ENCODE data around the gene SERPINB10.
"Not testable (repeated sequence)": the region's sequence is repeated elsewhere in the genome, so short reads cannot be mapped to it uniquely, and the experiment has no call there.

SERPINB10 gene

DNA sequence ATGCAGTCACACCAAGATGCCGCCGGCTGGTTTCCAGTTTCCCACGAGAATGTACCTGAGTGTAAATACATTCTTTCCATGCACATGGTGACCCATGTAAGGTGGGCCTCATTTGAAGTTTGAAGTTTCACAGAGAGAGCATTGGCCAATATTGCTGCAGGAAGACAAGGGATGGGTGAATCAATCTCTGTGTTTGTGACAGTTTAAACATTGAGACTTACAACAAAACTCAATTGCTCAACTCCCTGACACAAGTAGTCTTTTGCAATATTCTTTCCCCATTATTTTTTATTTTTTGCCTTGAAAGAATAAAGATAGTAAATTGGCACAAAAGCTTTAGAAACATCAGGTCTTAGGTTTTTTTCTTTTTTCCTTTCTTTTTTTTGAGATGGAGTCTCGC is 15.2 kb upstream of the SERPINB10 start:
- no peak for DNase-seq (ENCODE audit: low spot score)

DNA sequence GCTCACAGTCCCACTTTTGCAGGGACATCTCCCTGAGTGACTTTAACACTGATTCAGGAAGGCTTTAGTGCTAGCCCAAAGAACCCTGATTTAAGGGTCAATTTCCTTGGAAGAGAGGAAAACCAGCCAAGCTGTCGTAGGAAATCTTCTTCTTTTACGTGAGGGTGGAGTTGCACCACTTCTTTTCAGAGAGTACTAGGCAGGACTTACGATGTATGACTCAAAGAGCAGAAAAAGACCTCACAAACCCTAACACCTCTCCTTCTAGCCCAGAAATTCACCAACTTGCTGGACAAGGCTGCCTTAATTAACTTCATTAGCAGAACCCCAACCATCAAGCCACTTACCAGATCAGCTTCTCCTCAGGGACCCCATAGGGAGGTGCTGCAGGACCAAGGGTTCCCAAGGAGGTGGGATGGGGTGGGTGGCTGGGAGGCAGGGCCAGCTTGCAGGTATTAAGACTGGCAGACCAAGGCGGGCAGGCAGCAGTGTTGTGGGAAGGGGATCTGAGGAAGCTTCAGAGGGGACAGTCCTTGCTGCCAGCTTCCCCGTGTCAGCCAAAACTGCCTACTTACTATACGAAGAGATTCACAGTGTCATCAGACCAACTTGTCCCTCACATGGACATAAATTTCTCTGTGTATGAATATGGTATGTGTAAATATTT is 13.5 kb upstream of the SERPINB10 start:
- DNase-seq (ENCODE audit: low spot score), result no peak

DNA sequence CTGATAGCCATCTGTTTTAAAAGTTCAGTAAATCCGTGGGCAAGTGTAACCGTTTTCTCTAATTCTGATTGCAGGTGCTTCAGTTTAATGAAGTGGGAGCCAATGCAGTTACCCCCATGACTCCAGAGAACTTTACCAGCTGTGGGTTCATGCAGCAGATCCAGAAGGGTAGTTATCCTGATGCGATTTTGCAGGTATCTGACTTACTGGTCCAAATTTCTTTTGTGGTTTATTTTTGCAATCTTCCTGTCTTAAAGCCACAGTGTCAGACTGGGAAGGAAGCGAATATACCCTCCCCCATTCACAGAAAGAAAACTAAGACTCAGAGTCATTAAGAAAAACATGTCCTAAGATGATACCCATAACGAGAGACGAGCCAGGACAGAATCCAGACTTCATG is 12.6 kb upstream of the SERPINB10 start:
- no peak for DNase-seq (ENCODE audit: low spot score)

DNA sequence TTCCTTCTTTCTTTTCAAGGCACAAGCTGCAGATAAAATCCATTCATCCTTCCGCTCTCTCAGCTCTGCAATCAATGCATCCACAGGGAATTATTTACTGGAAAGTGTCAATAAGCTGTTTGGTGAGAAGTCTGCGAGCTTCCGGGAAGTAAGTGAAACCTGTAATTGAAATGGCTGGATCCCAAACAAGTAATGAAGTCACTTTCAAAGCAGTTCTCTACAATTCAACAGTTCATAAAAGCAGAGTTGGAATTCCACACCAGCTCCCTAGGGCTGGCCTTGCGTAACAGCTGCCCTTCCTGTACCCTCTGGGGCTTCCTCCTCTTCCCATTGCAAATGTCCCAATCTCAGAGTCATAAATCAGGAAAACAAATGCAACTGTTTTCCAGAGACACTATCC is 10.7 kb upstream of the SERPINB10 start:
- no peak for DNase-seq (ENCODE audit: low spot score)

DNA sequence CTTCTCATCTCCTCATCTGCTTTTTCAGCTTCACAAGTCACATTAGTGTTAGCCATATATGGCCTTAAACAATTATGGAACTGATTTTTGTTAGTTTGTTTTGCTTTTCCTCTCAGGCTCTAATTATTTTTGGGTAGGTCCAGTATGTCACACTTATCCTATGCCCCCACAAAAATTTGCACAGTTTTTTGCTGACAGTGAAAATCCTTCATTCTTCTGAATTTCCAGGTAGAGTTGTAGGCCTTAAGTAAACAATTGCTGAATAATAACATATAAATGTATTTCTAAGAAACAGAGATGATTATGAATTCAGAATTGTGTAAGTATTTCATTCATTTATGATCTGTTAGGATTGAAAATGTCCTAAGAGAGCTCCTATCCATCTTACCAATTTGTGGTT is 8.6 kb upstream of the SERPINB10 start:
- DNase-seq (ENCODE audit: low spot score), result no peak

DNA sequence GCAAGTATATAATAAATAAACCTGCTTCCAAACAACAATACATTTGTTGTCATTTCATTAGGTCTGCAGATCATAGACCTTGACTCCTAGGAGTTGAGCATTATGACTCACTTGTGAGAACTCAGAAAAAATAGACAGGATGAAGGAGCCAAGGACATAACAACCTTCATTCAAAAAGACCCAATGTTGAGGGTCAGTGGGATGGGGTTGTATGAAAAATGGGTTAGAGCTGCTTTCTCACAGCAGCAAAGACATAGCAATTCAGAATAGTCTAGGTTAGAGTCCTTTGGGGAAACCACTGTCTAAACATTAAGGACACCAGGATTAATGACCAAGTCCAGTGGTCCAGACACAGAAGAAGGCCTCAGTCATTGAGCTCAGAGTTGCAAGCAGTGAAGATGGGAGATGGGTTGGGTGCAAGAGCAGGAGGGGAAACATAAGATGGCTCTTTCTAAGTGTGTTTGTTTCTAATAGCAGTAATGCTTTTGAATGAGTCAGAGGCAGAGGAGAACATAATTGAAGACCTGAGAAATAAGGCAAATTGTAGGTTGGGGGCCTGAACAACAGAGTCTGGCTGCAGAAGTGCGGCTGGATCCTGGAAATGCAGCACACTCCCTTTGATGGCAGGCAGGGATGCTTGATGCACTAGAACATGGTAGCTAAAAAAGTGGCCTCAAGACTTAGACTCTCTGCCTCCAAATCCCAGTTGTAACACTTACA is 3.7 kb upstream of the SERPINB10 start:
- DNase-seq (ENCODE audit: low spot score), result no peak

DNA sequence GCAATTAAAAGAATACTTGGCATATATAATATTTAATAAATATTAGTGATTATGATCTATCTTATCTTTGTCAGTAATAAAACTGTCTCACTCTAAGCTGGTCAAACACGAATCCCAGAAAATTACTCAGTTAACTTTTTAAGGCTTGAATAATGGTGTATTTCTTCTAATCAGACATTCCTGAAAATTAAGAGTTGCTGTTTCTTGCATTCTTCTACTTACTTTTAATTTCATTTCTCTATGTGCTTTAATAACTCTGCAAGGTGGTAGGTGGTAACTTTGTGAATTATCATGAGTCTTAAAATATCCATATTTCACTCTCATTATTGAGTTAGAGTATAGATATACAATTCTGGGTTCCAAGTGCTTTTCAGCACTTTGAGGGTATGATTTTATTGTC is 3.1 kb upstream of the SERPINB10 start:
- DNase-seq (ENCODE audit: low spot score), result no peak

DNA sequence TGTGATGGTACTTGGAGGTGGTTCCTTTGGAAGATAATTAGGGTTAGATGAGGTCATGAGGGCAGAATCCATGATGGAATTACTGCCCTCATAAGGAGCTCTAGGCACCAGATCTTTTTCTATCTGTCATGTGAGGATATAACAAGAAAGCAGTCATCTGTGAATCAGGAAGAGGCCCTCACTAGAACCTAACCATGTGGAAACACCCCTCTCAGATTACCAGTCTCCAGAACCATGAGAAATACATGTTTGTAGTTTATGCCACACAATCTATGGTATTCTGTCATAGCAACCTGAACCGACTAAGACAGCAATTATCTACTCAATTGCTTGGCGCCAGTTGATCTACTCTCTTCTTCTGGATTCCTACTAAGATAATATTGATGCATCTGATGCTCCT is 2.4 kb upstream of the SERPINB10 start:
- no peak for DNase-seq (ENCODE audit: low spot score)

DNA sequence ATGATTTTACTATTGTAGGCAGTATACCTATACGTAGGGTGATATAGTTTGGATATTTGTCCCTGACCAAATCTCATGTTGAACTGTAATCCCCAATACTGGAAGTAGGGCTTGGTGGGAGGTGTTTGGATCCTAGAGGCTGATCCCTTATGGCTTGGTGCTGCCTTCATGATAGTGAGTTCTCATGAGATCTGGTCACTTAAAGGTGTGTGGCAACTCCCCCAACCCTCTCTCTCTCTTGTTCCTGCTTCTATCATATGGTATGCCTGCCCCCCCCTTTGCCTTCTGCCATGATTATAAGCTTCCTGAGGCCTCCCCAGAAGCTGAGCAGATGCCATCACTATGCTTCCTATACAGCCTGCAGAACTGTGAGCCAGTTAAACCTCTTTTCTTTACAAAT is 1.7 kb upstream of the SERPINB10 start:
- DNase-seq (ENCODE audit: low spot score), result no peak

DNA sequence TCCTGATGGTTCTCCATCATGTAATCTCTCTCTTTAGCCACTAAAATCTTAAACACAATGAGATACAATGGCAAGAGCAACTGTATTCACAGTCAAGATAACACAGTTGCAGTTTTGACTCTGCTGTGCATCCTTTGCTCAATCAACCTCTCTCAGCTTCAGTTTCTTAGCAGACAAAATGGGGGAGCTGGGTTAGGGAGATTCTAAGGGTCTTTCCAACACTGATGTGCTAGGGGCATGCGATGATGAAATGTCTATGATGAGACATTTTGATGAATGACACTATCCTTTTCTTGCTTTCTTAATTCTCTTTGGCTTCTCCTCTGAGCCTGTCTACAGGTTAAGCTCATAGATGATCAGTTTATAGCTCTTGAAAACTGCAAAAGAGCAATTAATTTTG is 1.1 kb downstream of the SERPINB10 start:
- DNase-seq (ENCODE audit: low spot score), result no peak

DNA sequence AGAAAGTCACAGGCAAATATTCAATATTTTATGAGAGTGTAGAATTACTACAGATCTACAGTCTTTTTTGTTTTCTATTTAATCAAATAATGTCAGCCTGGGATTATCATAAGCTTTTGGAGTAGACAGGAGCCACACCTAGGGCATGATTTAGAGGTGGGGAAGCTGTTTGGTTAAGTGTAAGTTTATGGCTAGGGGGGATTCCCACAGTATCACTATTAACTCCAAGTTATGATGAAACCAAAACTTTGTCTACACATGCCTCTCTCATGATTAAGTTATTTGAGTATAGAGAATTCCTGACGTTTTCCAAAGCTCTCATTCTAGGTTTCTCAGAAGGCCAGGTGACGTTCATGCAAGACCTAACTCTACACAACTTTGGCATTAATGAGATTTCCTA is 2.1 kb downstream of the SERPINB10 start:
- DNase-seq (ENCODE audit: low spot score), result no peak

DNA sequence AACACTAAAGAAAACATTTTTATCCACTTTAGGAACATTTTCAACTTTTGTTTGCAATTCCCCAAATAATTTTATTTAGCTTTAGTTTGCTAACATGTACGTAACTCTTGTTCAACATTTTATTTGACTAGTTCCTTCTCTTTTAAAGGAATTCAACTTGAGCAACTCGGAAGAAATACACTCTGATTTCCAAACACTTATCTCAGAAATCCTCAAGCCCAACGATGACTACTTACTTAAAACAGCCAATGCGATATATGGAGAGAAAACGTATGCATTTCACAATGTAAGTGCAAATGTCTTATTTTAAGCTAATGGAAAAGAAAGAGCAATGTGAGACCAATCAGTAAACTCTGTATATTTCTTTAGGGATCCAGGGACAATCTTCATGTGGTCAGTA is 10.1 kb downstream of the SERPINB10 start:
- no peak for DNase-seq (ENCODE audit: low spot score)

DNA sequence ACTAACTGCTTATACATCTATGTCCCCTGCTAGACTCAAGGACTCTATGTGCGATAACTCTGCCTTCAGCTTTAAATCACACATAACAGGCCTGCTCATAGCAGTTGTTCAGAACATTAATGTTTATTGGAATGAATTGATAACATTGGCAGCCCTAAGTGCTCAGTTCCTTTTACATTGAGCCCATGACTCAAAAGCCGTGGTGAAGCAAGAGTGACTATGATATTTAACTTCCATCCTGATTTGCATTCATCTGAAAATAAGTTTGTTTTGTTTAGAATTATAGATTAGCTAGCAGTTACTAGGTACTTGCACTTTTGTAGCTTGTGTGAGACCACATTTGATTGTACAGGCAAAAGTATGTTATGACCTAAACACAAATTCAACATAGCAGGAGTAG is 14.3 kb downstream of the SERPINB10 start:
- DNase-seq (ENCODE audit: low spot score), result no peak

DNA sequence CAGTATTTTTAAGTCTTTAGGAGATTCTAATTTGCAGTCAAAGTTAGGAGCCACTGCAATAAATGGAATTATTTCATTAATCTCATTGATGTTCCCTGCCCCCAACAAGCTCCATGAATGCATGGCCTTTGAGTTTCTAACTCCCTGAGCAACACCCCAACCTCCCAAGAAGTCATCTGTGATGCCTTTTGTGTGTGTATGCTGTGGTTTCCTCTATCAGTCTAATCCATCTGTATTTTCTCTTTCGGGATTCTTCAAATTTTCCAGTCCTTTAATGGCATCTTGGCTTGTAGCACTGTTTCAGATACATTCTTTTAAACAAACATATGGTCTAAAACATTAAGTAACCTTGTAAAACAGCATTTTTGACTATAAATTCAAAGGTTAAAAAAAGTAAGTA is 16.8 kb downstream of the SERPINB10 start:
- DNase-seq (ENCODE audit: low spot score), result no peak

DNA sequence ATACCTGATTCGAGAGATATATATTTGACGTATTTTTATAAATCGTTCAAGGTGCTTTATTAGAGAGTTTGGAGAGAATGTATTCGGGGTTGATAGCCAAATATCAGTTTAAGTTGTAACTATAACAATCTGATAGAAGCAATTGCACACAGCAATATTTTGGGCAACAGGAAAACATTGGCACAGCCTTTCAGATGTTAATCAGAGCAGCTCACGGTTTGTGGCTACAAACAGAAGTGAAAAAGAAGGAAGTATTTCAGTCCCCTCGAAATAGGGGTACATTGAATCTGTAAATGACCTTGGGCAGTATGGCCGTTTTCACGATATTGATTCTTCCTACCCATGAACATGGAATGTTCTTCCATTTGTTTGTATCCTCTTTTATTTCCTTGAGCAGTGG is 20.6 kb downstream of the SERPINB10 start:
- no peak for DNase-seq (ENCODE audit: low spot score)

DNA sequence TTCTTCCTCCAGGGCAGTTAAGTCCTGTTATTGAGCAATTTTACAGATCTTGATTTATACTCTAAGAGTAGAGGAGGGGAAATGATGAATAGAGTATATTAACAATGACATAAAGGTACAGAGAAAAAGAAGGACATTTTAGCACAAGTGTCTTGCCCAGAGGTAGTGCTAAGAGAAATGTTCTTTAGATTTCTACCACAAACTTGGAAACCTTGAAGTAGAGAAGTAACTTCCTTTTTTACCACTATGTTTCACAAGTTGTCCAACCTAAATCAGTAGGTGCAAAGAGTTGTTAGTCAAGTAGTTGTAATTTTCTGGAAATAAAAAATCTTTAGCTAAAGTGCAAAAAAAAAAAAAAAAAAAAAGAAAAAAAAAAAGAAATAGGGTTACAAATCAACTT is 21.6 kb downstream of the SERPINB10 start:
- not testable (repeated sequence) for DNase-seq (ENCODE audit: low spot score)

DNA sequence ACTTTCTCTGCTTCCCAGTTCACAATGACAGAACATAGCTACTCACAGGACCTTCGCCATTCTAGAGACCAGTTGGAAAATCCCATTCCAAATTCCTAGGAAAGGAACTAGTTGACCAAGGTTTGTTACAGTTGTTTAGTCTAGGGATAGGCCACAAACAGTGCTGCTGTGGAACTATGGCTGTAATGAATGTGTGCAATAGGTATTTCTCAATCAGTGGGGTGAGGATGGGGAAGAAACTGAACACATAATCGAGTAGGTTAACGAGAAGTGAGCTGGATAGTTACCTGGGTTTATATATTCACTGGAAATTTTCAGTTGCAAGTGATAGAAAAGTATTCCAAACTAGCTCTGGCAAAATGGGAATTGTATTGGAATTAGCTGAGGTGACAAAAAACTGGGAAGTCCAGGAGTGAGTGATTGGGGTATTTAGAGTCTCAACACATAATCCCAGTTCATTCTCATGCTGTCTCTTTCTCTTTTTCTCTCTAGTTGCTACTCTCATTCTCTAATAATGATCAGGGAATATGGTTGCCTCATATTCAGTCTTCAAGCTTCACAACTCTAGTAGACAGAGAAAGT is 23.1 kb downstream of the SERPINB10 start:
- DNase-seq (ENCODE audit: low spot score), result no peak

DNA sequence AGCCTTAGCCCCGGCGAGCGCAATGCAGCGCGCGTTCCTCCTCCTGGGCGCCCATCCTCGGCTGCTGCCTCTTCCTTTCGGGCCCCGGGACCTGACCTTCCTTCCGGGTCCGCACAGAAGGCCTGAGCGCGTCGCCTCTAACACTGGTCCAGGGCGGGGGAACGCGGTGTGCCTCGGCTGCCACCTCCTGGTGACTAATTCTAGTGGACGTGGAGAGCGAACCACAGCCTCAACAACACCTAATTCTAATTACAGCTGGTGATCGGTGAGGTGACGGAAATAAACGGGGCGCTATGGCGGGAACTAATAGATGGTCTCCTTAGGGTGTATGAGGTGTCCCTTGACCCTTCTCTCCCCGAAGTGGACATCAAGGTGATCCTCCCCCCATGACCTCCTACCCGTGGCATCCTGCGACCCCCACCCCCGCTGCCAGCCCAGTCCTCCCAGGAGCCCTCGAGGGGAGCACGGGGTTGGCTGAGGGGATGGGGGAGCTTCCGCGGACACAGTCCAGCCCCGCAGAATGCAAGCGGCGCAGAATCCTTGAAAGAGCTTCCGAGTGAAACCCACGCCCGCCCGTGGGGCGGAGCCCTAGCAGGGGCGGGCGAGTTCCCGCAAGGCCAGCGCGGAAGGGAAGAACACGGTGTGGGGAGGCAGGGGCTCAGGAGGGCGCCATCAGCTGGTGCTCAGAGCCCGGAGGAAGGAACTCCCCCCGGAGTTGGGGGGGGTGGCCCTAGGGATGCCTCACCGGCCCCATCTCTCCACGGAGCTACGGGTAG is 28.6 kb downstream of the SERPINB10 start:
- DNase-seq (ENCODE audit: low spot score), result peak; percentile 87

DNA sequence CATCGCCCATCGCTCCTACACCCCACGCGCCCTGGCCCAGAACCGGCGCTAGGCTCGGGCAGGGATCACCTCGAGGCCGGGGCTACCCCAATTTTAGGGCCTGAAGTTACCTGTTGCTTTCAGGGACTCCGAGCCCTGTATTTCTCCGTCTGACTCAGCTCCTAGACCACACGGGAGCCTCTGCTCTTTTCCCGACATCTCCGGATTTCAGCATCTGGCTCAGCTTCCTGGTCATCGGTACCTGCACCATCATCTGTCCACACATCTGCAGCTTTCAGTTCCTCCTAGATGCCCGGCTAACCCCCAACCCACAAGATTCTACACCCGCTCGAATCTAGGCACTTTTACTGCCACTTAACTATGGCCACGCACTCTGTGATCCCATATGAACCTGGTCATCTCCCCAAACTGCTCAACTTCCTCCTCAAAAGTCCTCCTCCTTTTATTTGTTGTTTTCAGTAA is 29.2 kb downstream of the SERPINB10 start:
- no peak for DNase-seq (ENCODE audit: low spot score)

DNA sequence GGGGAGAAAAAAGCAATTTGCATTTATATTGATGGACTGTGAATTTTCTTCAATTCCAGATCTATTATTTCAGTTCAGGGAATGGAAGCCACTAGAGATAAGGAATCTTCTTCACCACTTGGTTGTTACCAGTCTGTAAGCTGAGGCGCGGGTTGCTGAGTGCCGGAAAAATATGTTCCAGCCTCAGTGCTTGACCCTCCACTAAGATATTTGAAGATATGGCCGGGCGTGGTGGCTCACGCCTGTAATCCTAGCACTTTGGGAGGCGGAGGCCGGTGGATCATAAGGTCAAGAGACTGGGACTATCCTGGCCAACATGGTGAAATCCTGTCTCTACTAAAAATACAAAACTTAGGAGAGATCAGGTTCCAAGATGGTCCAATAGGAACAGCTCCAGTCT is 32.2 kb downstream of the SERPINB10 start:
- no peak for DNase-seq (ENCODE audit: low spot score)

DNA sequence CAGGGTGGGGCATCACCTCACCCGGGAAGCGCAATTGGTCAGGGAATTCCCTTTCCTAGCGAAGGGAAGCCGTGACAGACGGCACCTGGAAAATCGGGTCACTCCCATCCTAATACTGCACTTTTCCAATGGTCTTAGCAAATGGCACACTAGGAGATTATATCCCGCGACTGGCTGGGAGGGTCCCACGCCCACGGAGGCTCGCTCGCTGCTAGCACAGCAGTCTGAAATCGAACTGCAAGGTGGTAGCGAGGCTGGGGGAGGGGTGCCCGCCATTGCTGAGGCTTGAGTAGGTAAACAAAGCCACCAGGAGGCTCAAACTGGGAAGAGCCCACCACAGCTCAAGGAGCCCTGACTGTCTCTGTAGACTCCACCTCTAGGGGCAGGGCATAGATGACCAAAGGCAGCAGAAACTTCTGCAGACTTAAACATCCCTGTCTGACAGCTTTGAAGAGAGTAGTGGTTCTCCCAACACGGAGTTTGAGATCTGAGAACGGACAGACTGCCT is 32.8 kb downstream of the SERPINB10 start:
- not testable (repeated sequence) for DNase-seq (ENCODE audit: low spot score)

DNA sequence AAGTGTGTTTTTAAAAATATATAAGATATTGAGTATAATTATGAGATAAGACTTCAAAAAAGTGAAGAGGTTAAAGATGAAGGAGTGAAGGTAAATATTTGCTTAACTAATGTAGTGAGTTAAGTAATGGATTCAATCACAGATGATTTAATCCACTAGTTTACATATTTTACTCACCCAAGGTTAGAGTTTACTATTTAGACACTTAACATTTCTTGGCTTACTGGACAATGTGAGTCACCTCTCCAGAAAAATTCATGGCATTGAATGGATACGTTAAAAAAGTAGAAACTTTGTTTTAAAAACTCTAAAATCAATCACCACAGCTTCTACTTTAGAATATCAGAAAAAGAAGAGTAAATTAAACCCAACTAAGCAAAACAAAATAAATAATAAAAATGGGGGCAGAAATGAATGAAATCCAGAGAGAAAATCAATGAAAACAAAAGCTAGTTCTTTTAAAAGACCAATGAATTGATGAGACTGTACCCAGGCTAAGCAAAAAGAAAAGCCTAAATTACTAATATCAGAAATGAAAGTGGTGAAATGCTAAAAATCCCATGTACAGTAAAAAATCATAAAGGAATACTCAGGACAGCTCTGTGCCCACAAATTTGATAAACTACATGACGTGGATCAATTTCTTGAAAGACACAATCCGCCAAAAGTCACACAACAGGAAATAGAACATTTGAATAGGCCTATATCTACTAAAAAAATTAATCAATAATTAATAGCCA is 39.5 kb downstream of the SERPINB10 start:
- no peak for DNase-seq (ENCODE audit: low spot score)
